Neural cell (in vitro differentiated cells): ENCODE data around the gene CPXM2. TPM values are rescaled to one million over a fixed set of nuclear protein-coding genes. Genes with fewer than 3 reads are reported as not detected.
"Not testable (repeated sequence)": the region's sequence is repeated elsewhere in the genome, so short reads cannot be mapped to it uniquely, and the experiment has no call there.

Experiments
- H2AFZ ChIP-seq: fragments of 200-600, 300-800 bp; sonication (generic), shearing (Covaris generic); 2 replicates; pipeline ENCODE4 v1.6.0; 2014; ENCODE audit warnings: low read depth, mild to moderate bottlenecking, antibody characterized with exemption, low read length, moderate library complexity
- H3F3A ChIP-seq: fragments of 200-600 bp; shearing (Covaris generic); 2 replicates; pipeline ENCODE4 v1.6.1; 2016; ENCODE audit warnings: mild to moderate bottlenecking, moderate library complexity, mixed read lengths, antibody characterized with exemption, low read length; ENCODE audit not compliant: insufficient read depth, poor library complexity, severe bottlenecking
- H3K27ac ChIP-seq: fragments of 200-600, 300-800 bp; sonication (generic), shearing (Covaris generic); 2 replicates; pipeline ENCODE4 v1.5.1; 2014; ENCODE audit warnings: mild to moderate bottlenecking, low read length, moderate library complexity
- H3K27me3 ChIP-seq: fragments of 300-800, 200-600 bp; sonication (generic), shearing (Covaris generic); 2 replicates; pipeline ENCODE4 v1.6.0; 2014; ENCODE audit warnings: mild to moderate bottlenecking, low read depth, low read length, moderate library complexity; ENCODE audit not compliant: insufficient read depth
- H3K36me3 ChIP-seq: fragments of 300-800, 200-600 bp; sonication (generic), shearing (Covaris generic); 2 replicates; pipeline ENCODE4 v1.5.1; 2014; ENCODE audit warnings: mild to moderate bottlenecking, antibody characterized with exemption, low read length, moderate library complexity; ENCODE audit not compliant: insufficient read depth
- H3K4me2 ChIP-seq: fragments of 300-800, 200-600 bp; sonication (generic), shearing (Covaris generic); 2 replicates; pipeline ENCODE4 v1.6.0; 2014; ENCODE audit warnings: mild to moderate bottlenecking, low read length
- H3K4me3 ChIP-seq: fragments of 300-800, 200-600 bp; sonication (generic), shearing (Covaris generic); 2 replicates; pipeline ENCODE4 v1.5.1; 2014; ENCODE audit warnings: mild to moderate bottlenecking, low read length, moderate library complexity
- H3K79me2 ChIP-seq: fragments of 200-600 bp; shearing (Covaris generic); replicated peaks from 2 replicates; pipeline ENCODE4 v1.6.0; 2014; ENCODE audit warnings: mild to moderate bottlenecking, low read length, moderate library complexity; ENCODE audit not compliant: insufficient read depth
- H3K9ac ChIP-seq: fragments of 300-800, 200-600 bp; sonication (generic), shearing (Covaris generic); 2 replicates; pipeline ENCODE4 v1.6.1; 2016; ENCODE audit warnings: mild to moderate bottlenecking, low read length, mixed read lengths
- H3K9me2 ChIP-seq: fragments of 200-600 bp; shearing (Covaris generic); 2 replicates; pipeline ENCODE4 v1.6.1; 2016; ENCODE audit warnings: mild to moderate bottlenecking, low read length, mixed read lengths; ENCODE audit not compliant: insufficient read depth
- H3K9me3 ChIP-seq: fragments of 200-600, 300-800 bp; sonication (generic), shearing (Covaris generic); 2 replicates; pipeline ENCODE4 v1.6.1; 2016; ENCODE audit warnings: mild to moderate bottlenecking, mixed run types, low read length, moderate library complexity, mixed read lengths
- H4K20me1 ChIP-seq: fragments of 200-600 bp; shearing (Covaris generic); 2 replicates; pipeline ENCODE4 v1.6.1; 2016; ENCODE audit warnings: mild to moderate bottlenecking, mixed run types; ENCODE audit not compliant: insufficient read depth
- CTCF ChIP-seq: fragments of 450-650 bp; IDR thresholded peaks from 2 replicates; pipeline ENCODE4 v1.5.1; 2014; ENCODE audit warnings: antibody characterized with exemption, mild to moderate bottlenecking, moderate library complexity; ENCODE audit not compliant: poor library complexity, severe bottlenecking
- EP300 ChIP-seq: fragments of 450-650 bp; conservative IDR thresholded peaks from 2 replicates; pipeline ENCODE4 v1.6.1; 2014; ENCODE audit warnings: antibody characterized with exemption, mild to moderate bottlenecking, moderate library complexity; ENCODE audit not compliant: poor library complexity, severe bottlenecking
- EZH2 ChIP-seq: fragments of 200-600, 300-800 bp; shearing (Covaris generic), sonication (generic); IDR thresholded peaks from 2 replicates; pipeline ENCODE4 v1.6.1; 2014; ENCODE audit warnings: antibody characterized with exemption, low read length, borderline replicate concordance, mild to moderate bottlenecking; ENCODE audit not compliant: insufficient read depth, poor library complexity, severe bottlenecking
- MXI1 ChIP-seq: fragments of 450-650 bp; conservative IDR thresholded peaks from 2 replicates; pipeline ENCODE4 v1.6.1; 2014; ENCODE audit warnings: antibody characterized with exemption, mild to moderate bottlenecking; ENCODE audit not compliant: poor library complexity, severe bottlenecking
- POLR2AphosphoS5 ChIP-seq: IDR thresholded peaks from 2 replicates; pipeline ENCODE4 v1.6.1; 2012
- RAD21 ChIP-seq: fragments of 450-650 bp; conservative IDR thresholded peaks from 2 replicates; pipeline ENCODE4 v1.6.1; 2014; ENCODE audit warnings: antibody characterized with exemption, mild to moderate bottlenecking, moderate library complexity
- REST ChIP-seq: IDR thresholded peaks from 2 replicates; pipeline ENCODE4 v1.6.1; 2012; ENCODE audit warnings: borderline replicate concordance
- SMC3 ChIP-seq: fragments of 450-650 bp; conservative IDR thresholded peaks from 2 replicates; pipeline ENCODE4 v1.6.1; 2014; ENCODE audit warnings: antibody characterized with exemption, mild to moderate bottlenecking, moderate library complexity; ENCODE audit not compliant: poor library complexity
- TAF1 ChIP-seq: IDR thresholded peaks from 2 replicates; pipeline ENCODE4 v1.6.1; 2012; ENCODE audit warnings: low read depth
- polyA plus RNA-seq: library from polyadenylated mRNA; depleted of rRNA; stranded (reverse); fragments of >200 nt; gene quantifications from 2 replicates; pipeline ENCODE4 v1.2.3, GENCODE V29; 2014

Gene CPXM2
- polyA plus RNA-seq, 1 donor from 2014 or later = not detected

GRCh38 chr10:123742751-123743440, 148.7 kb downstream of the CPXM2 start:
- Histone ChIP-seq H4K20me1 (no peaks in the 10 kb centered on the region), H3K4me2 (no peak overlapping the region), H2AFZ (no peak overlapping the region), H3K9me3 (no peaks in the 10 kb centered on the region), H3K79me2 (no peaks in the 10 kb centered on the region), H3K36me3 (no peaks in the 10 kb centered on the region), H3K27me3 (no peaks in the 10 kb centered on the region), H3F3A (no peaks in the 10 kb centered on the region), H3K4me3 (peak overlapping the region; percentile 41), H3K9ac (peak overlapping the region; percentile 7), H3K27ac (peak overlapping the region; percentile 61), H3K9me2 (no peaks in the 10 kb centered on the region)
- no peak for TF ChIP-seq RAD21
- no peak for TF ChIP-seq CTCF
- peak; percentile 52 for TF ChIP-seq POLR2AphosphoS5
- TF ChIP-seq EP300 = peak; percentile 46

GRCh38 chr10:123741711-123742110, 149.9 kb downstream of the CPXM2 start:
- no peak overlapping the region for H2AFZ ChIP-seq
- no peaks in the 10 kb centered on the region for H3K9me2 ChIP-seq
- no peak overlapping the region for H3K4me3 ChIP-seq
- H3K4me2 ChIP-seq = no peak overlapping the region
- no peak overlapping the region for H3K9ac ChIP-seq
- TF ChIP-seq EZH2 (no peak), SMC3 (no peak)
- no peaks in the 10 kb centered on the region for H3K36me3 ChIP-seq
- no peaks in the 10 kb centered on the region for H4K20me1 ChIP-seq
- no peaks in the 10 kb centered on the region for H3K27me3 ChIP-seq
- H3F3A ChIP-seq = no peaks in the 10 kb centered on the region
- H3K79me2 ChIP-seq = no peaks in the 10 kb centered on the region
- H3K27ac ChIP-seq = no peak overlapping the region
- no peaks in the 10 kb centered on the region for H3K9me3 ChIP-seq

GRCh38 chr10:123741146-123741545, 150.5 kb downstream of the CPXM2 start:
- H3K27ac ChIP-seq = no peak overlapping the region
- no peak overlapping the region for H3K4me2 ChIP-seq
- H3K4me3 ChIP-seq = no peak overlapping the region
- no peaks in the 10 kb centered on the region for H3K27me3 ChIP-seq
- H3K9me3 ChIP-seq = no peaks in the 10 kb centered on the region
- H3K9ac ChIP-seq = no peak overlapping the region
- no peaks in the 10 kb centered on the region for H3K79me2 ChIP-seq
- TF ChIP-seq POLR2AphosphoS5 (no peak), EP300 (no peak), TAF1 (no peak), CTCF (no peak), MXI1 (no peak), REST (no peak), SMC3 (no peak), EZH2 (no peak), RAD21 (no peak)
- H4K20me1 ChIP-seq = no peaks in the 10 kb centered on the region
- H2AFZ ChIP-seq = no peak overlapping the region
- H3K36me3 ChIP-seq = no peaks in the 10 kb centered on the region
- no peaks in the 10 kb centered on the region for H3F3A ChIP-seq
- H3K9me2 ChIP-seq = no peaks in the 10 kb centered on the region

- H3K4me3 ChIP-seq, H3K27ac ChIP-seq, H3K9ac ChIP-seq, H3K9me3 ChIP-seq, H2AFZ ChIP-seq, H3K79me2 ChIP-seq, H4K20me1 ChIP-seq, H3K36me3 ChIP-seq, H3K4me2 ChIP-seq, H3K9me2 ChIP-seq, H3K27me3 ChIP-seq, H3F3A ChIP-seq: not testable (repeated sequence)
Measured at GRCh38 chr10:123736917-123737316, 154.7 kb downstream of the CPXM2 start.
